ENCODE results near the gene PLAA.

Gene PLAA

DNA sequence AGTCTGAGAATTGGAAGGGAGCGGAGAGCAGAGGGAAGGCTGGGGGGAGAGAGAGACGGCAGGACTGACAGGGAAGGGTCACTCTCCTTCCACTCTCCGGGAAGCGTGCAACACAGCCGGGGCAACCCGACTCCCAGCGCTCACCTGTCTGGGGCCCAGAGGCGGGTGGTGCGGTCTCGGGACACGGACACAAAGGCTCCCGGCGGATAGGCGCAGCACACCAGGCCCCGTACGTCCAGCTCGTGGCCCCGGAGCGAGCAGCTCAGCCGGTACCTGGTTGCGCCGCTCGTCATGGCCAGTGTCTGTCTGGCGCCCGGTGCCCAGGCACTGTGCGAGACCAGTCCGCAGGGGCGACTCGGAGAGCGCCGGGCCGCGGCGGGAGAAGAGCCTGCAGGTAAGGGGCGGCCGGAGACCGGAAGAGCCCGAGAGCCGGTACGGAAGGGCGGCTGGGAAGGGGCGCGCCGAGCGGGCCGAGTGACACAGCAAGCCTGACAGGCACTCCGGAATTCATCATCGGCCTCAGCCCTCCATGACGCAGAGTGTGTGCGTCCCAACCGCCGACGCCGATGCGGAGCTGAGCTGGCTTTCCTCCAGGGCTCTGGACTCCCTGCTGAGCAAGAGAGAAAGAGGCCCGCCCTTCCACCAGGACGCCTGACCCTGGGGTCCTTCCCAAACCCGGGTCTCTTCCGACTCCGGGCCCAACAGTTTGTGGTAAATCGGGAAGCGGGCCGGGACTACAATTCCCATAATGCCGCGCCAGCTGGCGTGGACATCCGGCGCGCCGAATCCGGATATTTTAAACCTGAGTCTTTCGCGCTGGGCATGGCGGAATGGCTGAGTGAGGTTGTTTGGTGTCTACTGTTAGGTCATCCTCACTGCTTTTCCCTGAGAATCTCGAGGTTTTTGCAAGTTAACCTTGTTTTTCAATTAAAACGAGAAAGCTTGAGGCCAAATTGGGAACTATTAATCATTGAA lies at the start of gene PLAA:
Gene PLAA (minus strand): TSS at position 490 of the 975 bp plus-strand sequence. CDS start 197 bp downstream, at position 293.
- DNase-seq: peak; percentile 45 to 96 (median 89)

- DNase-seq: no peak
These were observed 48.8 kb upstream of the PLAA start for GRCh38 chr9:26995810-26996209.

GRCh38 chr9:26983340-26983739 lies 36.3 kb upstream of the PLAA start:
- DNase-seq: no peak

DNA sequence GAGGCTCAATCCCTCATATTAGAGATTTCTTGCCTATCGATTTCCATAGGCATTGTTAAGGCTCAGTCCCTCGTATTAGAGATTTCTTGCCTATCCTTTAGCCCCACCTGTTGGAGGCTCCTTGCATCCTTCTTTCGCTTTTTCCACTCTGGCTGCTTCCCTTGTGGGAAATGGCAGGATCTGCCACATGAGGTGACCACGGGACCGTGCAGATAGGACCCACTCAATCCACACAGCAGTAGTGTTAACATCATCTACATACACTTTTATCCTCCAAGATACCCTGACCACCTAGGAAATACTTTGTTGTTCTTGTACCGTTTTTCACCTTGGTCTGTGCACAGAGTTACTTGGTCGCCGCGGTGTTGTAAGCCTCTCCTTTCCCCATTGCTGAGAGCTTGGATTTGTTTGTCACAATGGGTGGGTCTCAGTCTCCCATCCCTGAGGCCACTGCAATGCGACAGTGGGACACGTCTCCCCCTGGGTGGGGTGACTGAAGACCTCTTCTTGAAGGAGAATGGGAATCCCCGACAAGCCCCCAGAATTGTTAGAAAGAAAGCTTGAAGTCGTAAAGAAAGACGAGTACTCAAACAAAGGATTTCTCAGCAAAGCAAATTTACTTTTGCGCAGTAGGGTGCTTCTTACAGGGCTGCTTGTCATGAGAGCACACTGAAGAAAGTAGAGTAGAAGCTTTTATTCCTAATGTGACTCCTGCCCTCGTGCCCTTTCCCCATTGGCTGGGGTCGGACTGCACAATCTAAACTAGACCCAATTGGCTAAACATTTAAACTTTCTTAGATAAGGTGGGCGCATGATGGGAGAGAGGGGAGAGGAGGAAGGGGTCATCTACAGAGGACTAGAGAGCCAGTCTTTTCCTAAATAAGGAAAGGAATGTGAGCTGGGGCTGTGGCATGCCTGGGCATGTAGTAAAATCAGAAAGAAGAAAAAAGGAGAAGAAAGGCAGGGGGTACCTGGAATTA lies 29.0 kb upstream of the PLAA start:
- peak in 1 of 56 donors; percentile 23 for DNase-seq

DNA sequence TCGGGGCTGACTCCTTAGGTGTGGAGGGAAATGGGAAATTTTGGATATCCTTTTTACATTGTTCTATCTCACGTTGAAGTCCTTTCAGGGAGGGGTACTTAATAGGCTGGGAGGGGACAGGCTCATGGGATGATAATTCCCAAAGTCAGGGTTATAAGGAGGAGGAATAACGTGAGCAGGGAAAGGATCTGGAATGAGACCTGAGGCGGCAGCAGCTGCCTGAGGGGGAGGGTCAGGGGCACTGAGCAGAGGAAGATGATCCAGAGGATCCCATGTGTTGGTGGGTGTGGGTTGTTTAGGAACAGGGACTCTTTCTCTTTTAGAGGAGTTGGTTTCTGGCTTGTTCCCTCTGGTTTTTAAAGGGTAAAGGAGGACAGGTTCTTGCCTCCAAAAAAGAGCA lies 27.9 kb upstream of the PLAA start:
- no peak for DNase-seq

DNA sequence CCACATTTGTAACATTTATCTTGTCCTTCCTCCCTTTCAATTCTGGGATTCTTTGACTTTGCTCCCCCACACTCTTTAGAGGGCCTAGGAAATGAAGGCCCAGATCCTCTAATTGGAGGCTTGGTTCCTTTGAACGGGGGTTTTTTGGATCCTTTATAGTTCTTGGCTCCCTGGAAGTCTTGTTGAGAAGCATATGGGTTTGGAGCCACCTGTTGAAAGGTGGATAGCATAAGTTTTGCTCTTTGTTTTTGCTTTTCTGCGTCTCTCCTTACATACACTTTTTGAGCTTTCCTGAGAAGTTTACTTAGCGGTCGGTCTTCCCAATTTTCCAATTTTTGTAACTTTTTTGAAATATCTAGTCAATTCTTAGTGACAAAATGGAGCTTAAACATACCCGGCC lies 26.9 kb upstream of the PLAA start:
- no peak for DNase-seq

DNA sequence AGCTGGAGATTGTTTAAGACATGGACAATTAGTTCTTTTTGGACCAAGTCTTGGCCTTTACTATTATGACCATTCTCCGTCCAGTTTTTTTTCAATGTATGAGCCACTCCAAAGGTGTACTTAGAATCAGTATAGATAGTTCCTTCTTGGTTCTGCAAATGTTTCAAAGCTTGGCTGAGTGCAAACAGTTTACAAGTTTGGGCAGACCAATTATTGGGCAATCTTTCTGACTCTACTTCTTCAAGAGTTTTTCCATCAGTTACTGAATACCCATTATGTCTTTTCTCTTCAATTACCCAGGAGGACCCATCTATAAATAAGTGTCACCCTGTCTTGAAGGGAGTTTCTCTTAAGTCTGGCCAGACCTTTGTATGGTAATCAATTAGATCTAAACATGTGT lies 24.7 kb upstream of the PLAA start:
- no peak for DNase-seq

- no peak for DNase-seq
These were observed 9.8 kb upstream of the PLAA start for GRCh38 chr9:26956860-26957233.

DNA sequence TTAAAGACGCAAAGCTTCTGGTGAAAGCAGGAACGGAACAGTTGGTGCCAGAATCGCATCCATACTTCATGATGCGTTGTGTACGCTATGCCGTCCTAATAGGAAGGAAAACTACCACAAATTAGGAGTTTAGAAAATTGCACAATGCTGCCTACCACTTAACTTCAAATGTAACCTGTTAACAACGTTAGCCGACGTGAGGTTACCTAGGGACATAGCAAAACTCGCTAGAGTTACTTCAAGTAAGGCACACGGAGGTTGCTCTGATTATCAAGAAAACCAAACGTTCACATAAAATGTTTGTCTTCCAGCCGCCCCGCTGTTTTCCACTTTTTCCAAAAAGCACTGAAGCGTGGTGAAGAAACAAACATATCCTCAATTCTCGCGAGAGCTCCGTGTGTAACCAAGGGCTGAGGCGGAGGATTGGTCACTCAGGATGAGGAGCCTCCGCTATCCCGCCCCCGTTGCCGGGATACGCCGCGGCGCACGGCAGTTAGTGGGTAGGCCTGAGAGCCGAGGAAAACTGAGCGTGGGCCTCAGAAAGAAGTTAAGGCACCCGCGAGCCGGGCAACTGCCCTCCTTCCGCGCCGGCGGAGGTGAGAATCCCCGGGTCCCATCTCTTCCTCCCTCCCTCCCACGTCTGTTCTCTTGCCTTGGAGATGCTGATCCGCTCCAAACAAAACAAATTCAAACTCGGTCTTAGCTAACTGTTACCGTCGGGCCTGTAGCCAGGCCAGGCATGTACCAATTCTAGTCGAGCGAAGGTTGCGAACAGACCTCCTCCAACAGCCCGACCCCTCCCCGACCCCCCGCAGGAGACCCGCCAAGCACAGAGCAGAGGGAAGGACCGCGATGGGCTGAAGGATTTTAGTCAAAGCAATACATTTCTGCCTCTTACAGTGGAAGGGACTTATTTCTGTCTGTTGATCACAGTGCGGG lies 9.1 kb upstream of the PLAA start, which contains the start of gene IFT74:
Gene IFT74 (plus strand): TSS at position 492 of the 939 bp plus-strand sequence. CDS start 5,556 bp downstream, outside the sequence.
- peak; percentile 47 to 98 (median 92) for DNase-seq

DNA sequence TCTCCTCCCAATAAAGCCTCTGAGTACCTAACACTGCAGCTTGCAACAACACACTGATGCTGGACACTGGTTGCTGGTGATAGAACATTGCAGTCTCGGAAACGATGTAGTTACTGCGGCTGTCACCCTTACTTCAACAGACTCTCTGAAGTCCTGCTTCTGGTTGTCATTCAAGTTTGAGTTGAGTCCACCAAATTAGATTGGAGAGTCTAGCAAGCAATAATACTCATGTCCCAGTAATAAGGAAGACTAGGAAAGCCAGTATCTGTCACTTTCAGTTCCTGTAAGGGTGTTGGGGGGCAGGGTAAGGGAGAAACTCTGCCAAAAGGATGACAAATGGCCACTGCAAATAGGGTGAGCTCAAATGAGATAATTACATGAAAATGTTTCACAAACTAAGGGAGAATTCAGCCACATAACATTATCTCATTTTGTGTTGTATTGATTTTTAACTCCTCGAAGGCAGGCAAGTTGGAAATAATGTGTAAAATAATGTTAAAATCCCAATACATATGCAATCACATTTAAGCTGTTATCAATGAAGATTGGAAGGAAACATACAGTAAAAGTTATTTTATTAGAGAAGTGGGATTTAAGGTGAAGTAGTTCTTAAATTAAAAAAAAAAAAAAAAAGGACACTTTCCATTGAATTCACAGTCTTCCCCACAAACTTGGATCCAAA lies 8.3 kb upstream of the PLAA start:
- peak in 14 of 56 donors; percentile 1 to 49 (median 10) for DNase-seq

DNA sequence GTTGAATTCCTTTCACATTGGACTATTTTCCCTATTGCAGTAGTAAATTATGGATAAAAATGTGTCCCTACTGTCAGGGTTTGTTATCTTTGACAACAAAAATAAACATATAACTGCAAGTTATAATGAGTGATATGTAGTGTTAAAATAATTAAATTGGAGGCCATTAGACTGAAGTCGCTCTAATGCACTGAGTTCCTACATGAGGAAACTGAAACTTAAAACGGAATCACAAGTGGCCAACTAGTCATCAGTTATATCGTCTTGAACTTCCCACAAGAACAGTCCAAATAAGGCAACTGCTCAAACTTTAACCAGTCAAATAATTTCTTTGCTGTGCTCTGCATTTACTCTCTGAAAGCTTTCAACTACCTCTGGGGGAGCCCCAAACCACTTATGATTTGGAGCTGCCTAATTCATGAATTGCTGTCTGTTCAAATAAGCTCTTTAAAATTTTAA lies 7.0 kb upstream of the PLAA start:
- DNase-seq: no peak

DNA sequence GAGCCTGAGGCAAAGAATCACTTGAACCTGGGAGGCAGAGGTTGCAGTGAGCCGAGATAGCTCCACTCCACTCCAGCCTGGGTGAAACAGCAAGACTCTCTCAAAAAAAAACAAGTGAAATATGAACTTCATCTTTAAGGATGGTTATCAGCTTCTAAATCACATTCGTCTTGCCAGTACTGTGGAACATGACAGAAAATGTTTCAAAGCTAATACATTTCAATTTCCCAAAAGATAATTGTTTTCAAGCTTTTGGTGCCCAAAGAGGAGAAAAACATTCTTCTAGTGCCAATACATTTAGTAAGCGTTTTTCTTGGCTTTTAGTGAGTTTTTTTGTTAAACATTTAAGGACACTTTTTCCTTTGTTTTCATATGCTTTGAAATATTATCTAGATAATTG lies 4.8 kb upstream of the PLAA start:
- no peak for DNase-seq

- no peak for DNase-seq
These were observed 3.5 kb upstream of the PLAA start for GRCh38 chr9:26950521-26950920.

GRCh38 chr9:26949637-26950069 lies 2.6 kb upstream of the PLAA start:
- DNase-seq: no peak

- DNase-seq: no peak
These were observed 694 bp upstream of the PLAA start for GRCh38 chr9:26947736-26948135.

GRCh38 chr9:26945591-26945990 lies 1.5 kb downstream of the PLAA start:
- no peak for DNase-seq

- DNase-seq: no peak
These were observed 6.3 kb downstream of the PLAA start for GRCh38 chr9:26940779-26941178.

DNA sequence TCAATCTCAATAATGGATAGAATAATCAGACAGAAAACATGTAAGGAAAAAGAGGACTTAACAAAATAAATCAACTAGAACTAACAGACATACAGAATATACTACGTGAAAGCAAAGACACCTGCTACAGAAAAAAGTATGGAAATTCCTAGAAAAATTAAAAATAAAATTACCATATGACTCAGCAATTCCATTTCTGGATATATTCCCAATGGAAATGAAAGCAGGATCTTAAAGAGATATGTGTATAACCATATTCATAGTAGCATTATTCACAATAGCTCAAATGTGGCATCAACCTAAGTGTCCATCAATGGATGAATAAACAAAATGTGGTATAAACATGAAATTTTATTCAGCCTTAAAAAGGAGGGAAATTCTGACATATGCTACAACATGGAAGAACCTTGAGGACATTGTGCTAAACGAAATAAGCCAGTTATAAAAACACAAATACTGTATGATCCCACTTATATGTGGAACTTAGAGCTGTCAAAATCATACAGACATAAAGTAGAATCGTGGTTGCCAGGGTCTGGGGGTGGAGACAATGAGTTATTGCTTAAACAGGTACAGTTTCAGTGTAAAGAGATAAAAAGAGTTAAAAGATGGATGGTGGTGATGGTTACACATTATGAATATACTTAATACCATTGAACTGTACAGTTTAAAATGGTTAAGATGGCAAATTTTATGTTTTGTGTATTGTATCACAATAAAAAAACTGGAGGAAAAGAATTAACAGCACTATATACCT lies 6.9 kb downstream of the PLAA start:
- DNase-seq: no peak

GRCh38 chr9:26937816-26938371 lies 9.1 kb downstream of the PLAA start:
- DNase-seq: no peak
